Measurements from ENCODE around the gene KLF17. TPM values are rescaled to one million over a fixed set of nuclear protein-coding genes. Genes with fewer than 3 reads are reported as not detected.

Gene KLF17
- total RNA-seq, 1 donor from 2014 or later = not detected

Other genes with a start within 250 kb of the KLF17 start
- gene ARTN, start 185.0 kb upstream of the KLF17 start, total RNA-seq = not detected
- 6.2 TPM for gene IPO13, start 171.9 kb upstream of the KLF17 start, total RNA-seq
- 69.3 TPM for gene DPH2, start 148.8 kb upstream of the KLF17 start, total RNA-seq
- gene ATP6V0B, start 143.9 kb upstream of the KLF17 start, total RNA-seq = 115 TPM
- 93.2 TPM for gene B4GALT2, start 139.6 kb upstream of the KLF17 start, total RNA-seq
- 4.8 TPM for gene CCDC24, start 127.2 kb upstream of the KLF17 start, total RNA-seq
- 4.7 TPM for gene SLC6A9, start 87.4 kb upstream of the KLF17 start, total RNA-seq
- gene KLF18, start 22.8 kb downstream of the KLF17 start, total RNA-seq = not detected
- 42.7 TPM for gene DMAP1, start 94.7 kb downstream of the KLF17 start, total RNA-seq
- gene ERI3, start 236.4 kb downstream of the KLF17 start, total RNA-seq = 69.3 TPM

All from ascending aorta (tissue), 1 donor.